Measurements from ENCODE around the gene EPM2AIP1. TPM values are rescaled to one million over a fixed set of nuclear protein-coding genes. Genes with fewer than 3 reads are reported as not detected.

Gene EPM2AIP1
- total and polyA plus RNA-seq, 9 of the 15 experiments (the other 6 are each of a cell fraction or from before 2014, with no cell fraction given) = 6.7 to 44.8 (median 25.2) TPM

DNA sequence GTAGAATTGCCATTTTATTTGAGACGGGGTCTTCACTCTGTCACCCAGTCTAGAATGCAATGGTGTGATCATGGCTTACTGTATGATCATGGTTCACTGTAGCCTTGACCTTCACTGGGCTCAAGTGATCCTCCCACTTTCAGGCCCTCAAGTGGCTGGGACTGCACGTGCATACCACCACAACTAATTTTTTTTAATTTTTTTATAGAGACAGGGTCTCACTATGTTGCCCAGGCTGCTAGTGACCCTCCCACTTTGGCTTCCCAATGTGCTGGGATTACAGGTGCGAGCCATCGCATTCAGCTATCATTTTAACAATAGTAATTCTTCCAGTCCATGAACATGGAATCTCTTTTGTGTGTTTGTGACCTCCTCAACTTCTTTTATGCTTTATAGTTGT, 11.9 kb downstream of the EPM2AIP1 start:
- Histone ChIP-seq H3K79me2 (ENCODE audit: control insufficient read depth, insufficient read depth, low read length) (no peaks in the 10 kb centered on the region), H3K9me3 (replicated peaks; ENCODE audit: control insufficient read depth, insufficient read depth, low read depth, low read length) (peaks cover 4% of the 10 kb centered on the region; the same call in 1 of the 2 replicates), H3K27me3 (ENCODE audit: control insufficient read depth in 2 of 2, insufficient read depth in 2 of 2, low read length in 2 of 2) (no peaks in the 10 kb centered on the region), H3K4me2 (ENCODE audit: insufficient read depth, low read length) (no peak overlapping the region), H3K4me1 (replicated peaks in 1 of 2; ENCODE audit: control insufficient read depth in 2 of 2, insufficient read depth in 2 of 2, low read length in 2 of 2) (no peaks in the 10 kb centered on the region; a peak in 1 of 5 replicates), H3K9ac (ENCODE audit: insufficient read depth in 1 of 2, low read depth in 2 of 2, low read length in 2 of 2) (no peak overlapping the region), H3K9me1 (ENCODE audit: control insufficient read depth, insufficient read depth, low read length) (no peaks in the 10 kb centered on the region), H3K27ac (ENCODE audit: extremely low read depth, low read depth, low read length) (no peak overlapping the region), H3K36me3 (ENCODE audit: control insufficient read depth, insufficient read depth, low read length) (peaks cover 37% of the 10 kb centered on the region), H3K4me3 (no peak overlapping the region), H2AFZ (ENCODE audit: low read depth, low read length) (no peak overlapping the region), H4K20me1 (replicated peaks; ENCODE audit: control insufficient read depth, insufficient read depth, low read length) (no peaks in the 10 kb centered on the region)
- FAIRE-seq (no peak), ATAC-seq (peak; percentile 7; the same call in 2 of the 3 replicates), DNase-seq (ENCODE audit: extremely low read depth in 1 of 4, low spot score in 3 of 4) (no peak)
- in situ Hi-C loops (cut with MboI) (no loop called here), intact Hi-C loops (cut with micrococcal nuclease) (no loop called here)
- CTCF ChIA-PET (ENCODE audit: low intra/inter-chr PET ratio) = no interaction called here
- POLR2A ChIA-PET = interaction anchor here (1.9 to 3.5 kb wide), 2 partner anchors 9 to 11 kb away, joined by 11 to 19 read pairs; partner anchors contain the start of genes EPM2AIP1 and MLH1
- 91% methylated on average over 4 of the region's 4 CpGs for WGBS (ENCODE audit: insufficient coverage, low coverage, missing lambda C conversion rate)
- TF ChIP-seq, protein P1, sequence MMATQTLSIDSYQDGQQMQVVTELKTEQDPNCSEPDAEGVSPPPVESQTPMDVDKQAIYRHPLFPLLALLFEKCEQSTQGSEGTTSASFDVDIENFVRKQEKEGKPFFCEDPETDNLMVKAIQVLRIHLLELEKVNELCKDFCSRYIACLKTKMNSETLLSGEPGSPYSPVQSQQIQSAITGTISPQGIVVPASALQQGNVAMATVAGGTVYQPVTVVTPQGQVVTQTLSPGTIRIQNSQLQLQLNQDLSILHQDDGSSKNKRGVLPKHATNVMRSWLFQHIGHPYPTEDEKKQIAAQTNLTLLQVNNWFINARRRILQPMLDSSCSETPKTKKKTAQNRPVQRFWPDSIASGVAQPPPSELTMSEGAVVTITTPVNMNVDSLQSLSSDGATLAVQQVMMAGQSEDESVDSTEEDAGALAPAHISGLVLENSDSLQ (IDR thresholded peaks at IDR 0.05) = no peak
- TF ChIP-seq, protein P2, sequence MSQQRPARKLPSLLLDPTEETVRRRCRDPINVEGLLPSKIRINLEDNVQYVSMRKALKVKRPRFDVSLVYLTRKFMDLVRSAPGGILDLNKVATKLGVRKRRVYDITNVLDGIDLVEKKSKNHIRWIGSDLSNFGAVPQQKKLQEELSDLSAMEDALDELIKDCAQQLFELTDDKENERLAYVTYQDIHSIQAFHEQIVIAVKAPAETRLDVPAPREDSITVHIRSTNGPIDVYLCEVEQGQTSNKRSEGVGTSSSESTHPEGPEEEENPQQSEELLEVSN (IDR thresholded peaks at IDR 0.05; ENCODE audit: borderline replicate concordance in 1 of 2, extremely low read depth in 1 of 2, insufficient read depth in 1 of 2, insufficient read length in 1 of 2, low read depth in 1 of 2, low read length in 1 of 2, poor library complexity in 1 of 2, severe bottlenecking in 1 of 2) = peak in 1 of 2 experiments; percentile 50
- TF ChIP-seq L3MBTL2 (IDR thresholded peaks at IDR 0.05) (peak; percentile 67), DDX20 (tag; IDR thresholded peaks at IDR 0.05; ENCODE audit: low read depth) (no peak), ZNF121 (CRISPR knock-in tag; conservative IDR thresholded peaks at IDR 0.05) (peak; percentile 89)
- TF ChIP-seq, protein P3, sequence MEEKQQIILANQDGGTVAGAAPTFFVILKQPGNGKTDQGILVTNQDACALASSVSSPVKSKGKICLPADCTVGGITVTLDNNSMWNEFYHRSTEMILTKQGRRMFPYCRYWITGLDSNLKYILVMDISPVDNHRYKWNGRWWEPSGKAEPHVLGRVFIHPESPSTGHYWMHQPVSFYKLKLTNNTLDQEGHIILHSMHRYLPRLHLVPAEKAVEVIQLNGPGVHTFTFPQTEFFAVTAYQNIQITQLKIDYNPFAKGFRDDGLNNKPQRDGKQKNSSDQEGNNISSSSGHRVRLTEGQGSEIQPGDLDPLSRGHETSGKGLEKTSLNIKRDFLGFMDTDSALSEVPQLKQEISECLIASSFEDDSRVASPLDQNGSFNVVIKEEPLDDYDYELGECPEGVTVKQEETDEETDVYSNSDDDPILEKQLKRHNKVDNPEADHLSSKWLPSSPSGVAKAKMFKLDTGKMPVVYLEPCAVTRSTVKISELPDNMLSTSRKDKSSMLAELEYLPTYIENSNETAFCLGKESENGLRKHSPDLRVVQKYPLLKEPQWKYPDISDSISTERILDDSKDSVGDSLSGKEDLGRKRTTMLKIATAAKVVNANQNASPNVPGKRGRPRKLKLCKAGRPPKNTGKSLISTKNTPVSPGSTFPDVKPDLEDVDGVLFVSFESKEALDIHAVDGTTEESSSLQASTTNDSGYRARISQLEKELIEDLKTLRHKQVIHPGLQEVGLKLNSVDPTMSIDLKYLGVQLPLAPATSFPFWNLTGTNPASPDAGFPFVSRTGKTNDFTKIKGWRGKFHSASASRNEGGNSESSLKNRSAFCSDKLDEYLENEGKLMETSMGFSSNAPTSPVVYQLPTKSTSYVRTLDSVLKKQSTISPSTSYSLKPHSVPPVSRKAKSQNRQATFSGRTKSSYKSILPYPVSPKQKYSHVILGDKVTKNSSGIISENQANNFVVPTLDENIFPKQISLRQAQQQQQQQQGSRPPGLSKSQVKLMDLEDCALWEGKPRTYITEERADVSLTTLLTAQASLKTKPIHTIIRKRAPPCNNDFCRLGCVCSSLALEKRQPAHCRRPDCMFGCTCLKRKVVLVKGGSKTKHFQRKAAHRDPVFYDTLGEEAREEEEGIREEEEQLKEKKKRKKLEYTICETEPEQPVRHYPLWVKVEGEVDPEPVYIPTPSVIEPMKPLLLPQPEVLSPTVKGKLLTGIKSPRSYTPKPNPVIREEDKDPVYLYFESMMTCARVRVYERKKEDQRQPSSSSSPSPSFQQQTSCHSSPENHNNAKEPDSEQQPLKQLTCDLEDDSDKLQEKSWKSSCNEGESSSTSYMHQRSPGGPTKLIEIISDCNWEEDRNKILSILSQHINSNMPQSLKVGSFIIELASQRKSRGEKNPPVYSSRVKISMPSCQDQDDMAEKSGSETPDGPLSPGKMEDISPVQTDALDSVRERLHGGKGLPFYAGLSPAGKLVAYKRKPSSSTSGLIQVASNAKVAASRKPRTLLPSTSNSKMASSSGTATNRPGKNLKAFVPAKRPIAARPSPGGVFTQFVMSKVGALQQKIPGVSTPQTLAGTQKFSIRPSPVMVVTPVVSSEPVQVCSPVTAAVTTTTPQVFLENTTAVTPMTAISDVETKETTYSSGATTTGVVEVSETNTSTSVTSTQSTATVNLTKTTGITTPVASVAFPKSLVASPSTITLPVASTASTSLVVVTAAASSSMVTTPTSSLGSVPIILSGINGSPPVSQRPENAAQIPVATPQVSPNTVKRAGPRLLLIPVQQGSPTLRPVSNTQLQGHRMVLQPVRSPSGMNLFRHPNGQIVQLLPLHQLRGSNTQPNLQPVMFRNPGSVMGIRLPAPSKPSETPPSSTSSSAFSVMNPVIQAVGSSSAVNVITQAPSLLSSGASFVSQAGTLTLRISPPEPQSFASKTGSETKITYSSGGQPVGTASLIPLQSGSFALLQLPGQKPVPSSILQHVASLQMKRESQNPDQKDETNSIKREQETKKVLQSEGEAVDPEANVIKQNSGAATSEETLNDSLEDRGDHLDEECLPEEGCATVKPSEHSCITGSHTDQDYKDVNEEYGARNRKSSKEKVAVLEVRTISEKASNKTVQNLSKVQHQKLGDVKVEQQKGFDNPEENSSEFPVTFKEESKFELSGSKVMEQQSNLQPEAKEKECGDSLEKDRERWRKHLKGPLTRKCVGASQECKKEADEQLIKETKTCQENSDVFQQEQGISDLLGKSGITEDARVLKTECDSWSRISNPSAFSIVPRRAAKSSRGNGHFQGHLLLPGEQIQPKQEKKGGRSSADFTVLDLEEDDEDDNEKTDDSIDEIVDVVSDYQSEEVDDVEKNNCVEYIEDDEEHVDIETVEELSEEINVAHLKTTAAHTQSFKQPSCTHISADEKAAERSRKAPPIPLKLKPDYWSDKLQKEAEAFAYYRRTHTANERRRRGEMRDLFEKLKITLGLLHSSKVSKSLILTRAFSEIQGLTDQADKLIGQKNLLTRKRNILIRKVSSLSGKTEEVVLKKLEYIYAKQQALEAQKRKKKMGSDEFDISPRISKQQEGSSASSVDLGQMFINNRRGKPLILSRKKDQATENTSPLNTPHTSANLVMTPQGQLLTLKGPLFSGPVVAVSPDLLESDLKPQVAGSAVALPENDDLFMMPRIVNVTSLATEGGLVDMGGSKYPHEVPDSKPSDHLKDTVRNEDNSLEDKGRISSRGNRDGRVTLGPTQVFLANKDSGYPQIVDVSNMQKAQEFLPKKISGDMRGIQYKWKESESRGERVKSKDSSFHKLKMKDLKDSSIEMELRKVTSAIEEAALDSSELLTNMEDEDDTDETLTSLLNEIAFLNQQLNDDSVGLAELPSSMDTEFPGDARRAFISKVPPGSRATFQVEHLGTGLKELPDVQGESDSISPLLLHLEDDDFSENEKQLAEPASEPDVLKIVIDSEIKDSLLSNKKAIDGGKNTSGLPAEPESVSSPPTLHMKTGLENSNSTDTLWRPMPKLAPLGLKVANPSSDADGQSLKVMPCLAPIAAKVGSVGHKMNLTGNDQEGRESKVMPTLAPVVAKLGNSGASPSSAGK (IDR thresholded peaks at IDR 0.05) = peak; percentile 79
- BruUV-seq (replicated peaks) = no TSS peak
